Measurements from ENCODE around the gene NOL9.

Gene NOL9

GRCh38 chr1:6519491-6519934 is 34.8 kb downstream of the NOL9 start:
- no peak for DNase-seq

GRCh38 chr1:6517435-6517851 is 36.9 kb downstream of the NOL9 start:
- no peak for DNase-seq

- DNase-seq = peak in 2 of 3 donors; percentile 16 to 18
Measured at GRCh38 chr1:6515771-6516170, 38.5 kb downstream of the NOL9 start.

GRCh38 chr1:6513320-6513801 is 41.0 kb downstream of the NOL9 start:
- no peak for DNase-seq

GRCh38 chr1:6512908-6513280 is 41.4 kb downstream of the NOL9 start:
- DNase-seq = no peak

GRCh38 chr1:6512245-6512907 is 41.9 kb downstream of the NOL9 start:
- DNase-seq = no peak

GRCh38 chr1:6511561-6512244 is 42.6 kb downstream of the NOL9 start:
- no peak for DNase-seq

- no peak for DNase-seq
Measured at GRCh38 chr1:6511056-6511455, 43.3 kb downstream of the NOL9 start.

GRCh38 chr1:6510493-6510892 is 43.8 kb downstream of the NOL9 start:
- DNase-seq = no peak

- DNase-seq = peak; percentile 73 to 83 (median 80)
Measured at GRCh38 chr1:6509919-6510291, 44.4 kb downstream of the NOL9 start.

GRCh38 chr1:6509220-6509918 is 44.9 kb downstream of the NOL9 start:
- peak; percentile 46 to 55 (median 54) for DNase-seq

GRCh38 chr1:6508816-6509189 is 45.5 kb downstream of the NOL9 start:
- DNase-seq = no peak

- DNase-seq = no peak
Measured at GRCh38 chr1:6508154-6508815, 46.0 kb downstream of the NOL9 start.

GRCh38 chr1:6507461-6507911 is 46.8 kb downstream of the NOL9 start:
- no peak for DNase-seq

- DNase-seq = peak; percentile 71 to 76 (median 72)
Measured at GRCh38 chr1:6507037-6507428, 47.3 kb downstream of the NOL9 start.

- DNase-seq = no peak
Measured at GRCh38 chr1:6506210-6507036, 47.9 kb downstream of the NOL9 start.

GRCh38 chr1:6505367-6506209 is 48.7 kb downstream of the NOL9 start:
- DNase-seq = no peak

- no peak for DNase-seq
Measured at GRCh38 chr1:6504887-6505286, 49.4 kb downstream of the NOL9 start.

- DNase-seq = no peak
Measured at GRCh38 chr1:6503884-6504602, 50.3 kb downstream of the NOL9 start.
